GM19468 (cell line): Measurements from ENCODE around the gene RPGR.

Experiments
- ATAC-seq: cut with Tn5 transposase; IDR thresholded peaks from one replicate; pipeline ENCODE4 v1.9.1; 2021; ENCODE audit warnings: mild to moderate bottlenecking, moderate library complexity, moderate number of reproducible peaks; ENCODE audit not compliant: unreplicated experiment; ENCODE audit errors: extremely low read depth

The RPGR gene

GRCh38 chrX:38327007-38327774, at the start of gene RPGR:
Gene RPGR, minus strand, starts transcription at chrX:38327509. Its CDS starts 142 bp downstream, at chrX:38327367.
- peak; percentile 92 for ATAC-seq

DNA sequence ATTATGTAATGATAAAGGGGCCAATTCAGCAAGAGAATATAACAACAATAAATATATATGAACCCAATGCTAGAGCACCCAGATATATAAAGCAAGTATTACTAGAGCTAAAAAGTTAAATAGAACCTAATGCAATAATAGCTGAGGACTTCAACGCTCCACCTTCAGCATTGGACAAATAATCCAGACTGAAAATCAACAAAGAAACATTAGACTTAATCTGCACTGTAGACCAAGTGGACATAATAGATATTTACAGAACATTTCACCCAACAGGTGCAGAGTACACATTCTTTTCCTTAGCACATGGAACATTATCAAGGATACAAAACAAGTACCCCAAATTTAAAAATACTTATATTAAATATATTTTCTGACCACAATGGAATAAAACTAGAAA, 49.4 kb upstream of the RPGR start:
- ATAC-seq = no peak

DNA sequence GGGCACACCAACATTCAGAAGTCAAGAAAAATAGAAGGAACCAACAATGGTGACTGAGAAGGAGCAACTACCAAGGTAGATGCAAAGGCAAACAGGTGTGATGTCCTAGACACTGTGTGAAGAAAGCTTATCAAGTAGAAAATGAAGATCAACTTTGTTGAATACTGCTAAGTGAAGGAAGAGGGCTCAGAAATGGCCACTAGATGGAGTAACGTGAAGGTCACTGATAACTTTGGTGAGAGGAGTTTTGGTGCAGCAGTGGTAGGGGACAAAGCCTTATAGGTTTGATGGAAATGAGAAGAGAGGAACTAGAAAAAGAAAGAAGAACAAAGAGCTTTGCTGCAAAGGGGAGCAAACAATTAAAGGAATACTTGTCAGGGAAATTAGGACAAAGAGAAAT, 48.6 kb upstream of the RPGR start:
- ATAC-seq = no peak

GRCh38 chrX:38374431-38374830, 47.1 kb upstream of the RPGR start:
- ATAC-seq = no peak

- ATAC-seq = no peak
Measured at GRCh38 chrX:38371641-38372040, 44.3 kb upstream of the RPGR start.

- no peak for ATAC-seq
Measured at GRCh38 chrX:38368774-38369173, 41.5 kb upstream of the RPGR start.

- ATAC-seq = no peak
Measured at GRCh38 chrX:38365954-38366353, 38.6 kb upstream of the RPGR start.

DNA sequence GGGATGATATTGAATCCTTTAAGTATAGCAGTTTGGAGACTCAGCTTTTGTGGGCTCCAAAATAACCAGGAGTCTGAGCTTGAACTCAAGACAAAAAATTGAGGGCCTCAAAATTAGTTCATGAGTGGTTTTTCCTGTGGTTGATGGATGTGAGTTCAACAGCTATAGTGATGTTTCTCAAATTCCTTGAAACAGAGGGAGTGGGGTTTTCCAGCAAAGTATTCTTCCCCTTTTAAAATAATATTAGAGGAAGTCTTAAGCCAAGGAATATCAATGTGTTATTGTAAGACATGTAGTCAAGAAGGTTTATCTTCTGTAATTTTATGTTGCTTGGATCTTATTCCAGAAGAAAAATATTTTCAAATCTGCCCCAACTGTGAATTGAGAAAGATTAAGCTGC, 35.7 kb upstream of the RPGR start:
- ATAC-seq = no peak

DNA sequence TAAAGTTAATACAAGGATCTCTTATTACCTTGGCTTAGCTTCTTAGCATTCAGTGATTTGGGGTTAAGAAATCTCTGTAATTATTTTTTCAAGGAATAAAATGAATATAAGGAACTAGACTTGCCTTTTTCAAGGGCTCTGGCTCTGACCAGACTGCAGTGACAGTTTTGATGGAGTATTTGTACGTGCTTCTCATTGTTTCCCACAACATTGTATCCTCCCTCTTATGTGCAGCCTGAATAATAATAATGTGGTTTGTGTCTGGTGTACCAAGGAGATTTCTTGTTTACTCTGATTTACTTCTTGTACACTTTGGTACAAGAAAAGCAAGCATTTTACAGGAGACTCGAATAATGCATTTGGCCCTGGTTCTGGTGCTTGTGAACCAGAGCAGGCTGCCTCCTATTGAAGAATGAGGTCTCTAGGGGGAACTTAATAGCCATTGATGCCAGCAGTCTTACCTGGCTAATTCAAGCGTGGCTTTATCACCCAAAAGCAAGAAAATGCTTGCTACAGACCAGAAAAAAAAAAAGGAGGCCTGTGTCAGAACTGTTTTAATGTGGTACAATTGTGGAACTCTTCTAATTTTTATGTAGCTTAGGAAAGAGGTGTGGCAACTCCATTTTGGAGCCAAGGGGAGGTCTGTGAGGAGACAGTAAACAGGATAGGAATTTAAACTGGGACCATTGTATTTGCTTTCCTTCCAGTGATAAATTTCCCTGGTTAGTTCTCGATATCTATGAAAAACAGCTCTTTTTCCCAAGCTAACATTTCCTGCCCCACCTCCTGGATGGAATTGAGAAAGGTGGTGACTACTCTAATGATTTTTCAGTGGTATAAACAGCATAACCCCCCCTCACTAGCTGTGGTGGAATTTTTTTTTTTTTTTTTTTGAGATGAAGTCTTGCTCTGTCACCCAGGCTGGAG, 30.7 kb upstream of the RPGR start:
- ATAC-seq = no peak

DNA sequence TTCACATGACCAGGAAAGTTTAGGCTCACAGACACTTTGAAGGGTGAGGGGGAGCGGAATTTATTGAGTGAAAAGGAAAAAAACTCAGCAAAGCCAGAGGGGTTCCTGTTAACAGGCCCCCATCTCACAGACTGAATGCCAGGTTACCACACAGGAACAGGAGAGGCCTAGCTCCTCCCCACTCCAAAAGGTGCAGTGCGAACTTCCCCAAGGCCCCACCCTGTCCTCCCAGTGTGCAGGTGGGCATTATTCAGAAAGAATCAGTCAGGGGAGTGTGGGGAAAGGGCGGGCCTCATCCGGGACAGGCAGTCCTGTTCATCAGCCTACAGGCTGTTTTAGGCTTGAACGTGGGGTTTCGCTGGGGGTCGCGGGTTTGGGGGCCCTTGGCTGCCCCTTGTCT, 29.1 kb upstream of the RPGR start:
- ATAC-seq = no peak

- ATAC-seq = no peak
Measured at GRCh38 chrX:38352362-38352761, 25.1 kb upstream of the RPGR start, which contains the start of gene OTC. Gene OTC, plus strand, starts transcription at chrX:38352604. Its CDS starts 93 bp downstream, at chrX:38352697.

DNA sequence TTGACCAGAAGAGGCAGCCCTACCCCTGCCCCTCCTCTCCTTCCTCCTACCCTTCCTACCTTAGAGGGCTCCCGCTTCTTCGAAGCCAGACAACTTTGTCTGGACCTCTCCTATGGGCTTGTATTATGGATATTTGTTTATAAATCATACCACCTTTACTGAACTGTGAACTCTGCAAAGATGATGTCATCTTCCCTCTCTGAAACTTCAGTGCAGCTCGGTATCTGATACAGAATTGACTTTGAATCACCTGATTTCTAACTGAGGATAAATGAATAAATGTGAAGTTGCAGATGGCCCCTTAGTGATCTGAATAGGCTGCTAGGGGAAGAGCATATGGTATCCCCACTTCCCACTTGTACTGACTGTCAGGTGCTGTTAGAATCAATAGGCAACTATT, 24.0 kb upstream of the RPGR start:
- ATAC-seq = no peak

DNA sequence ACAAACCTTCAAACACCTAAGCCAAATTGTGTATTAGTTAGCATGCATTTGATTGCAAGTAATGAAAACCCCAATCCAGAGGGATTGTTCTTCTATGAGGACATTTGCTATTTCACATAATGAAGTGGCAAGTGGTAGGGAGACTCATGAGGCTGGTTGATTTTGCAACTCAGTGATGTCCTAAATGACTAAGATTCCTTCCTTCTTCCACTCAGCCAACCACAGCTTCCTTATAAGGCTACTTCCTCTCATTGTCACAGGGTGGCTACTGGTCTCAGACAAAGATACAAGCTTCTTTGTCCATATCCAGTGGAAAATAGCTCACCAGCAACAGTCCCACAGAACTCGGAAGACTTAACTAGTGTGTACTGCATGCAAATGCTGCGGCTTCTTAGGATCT, 19.8 kb upstream of the RPGR start:
- no peak for ATAC-seq

DNA sequence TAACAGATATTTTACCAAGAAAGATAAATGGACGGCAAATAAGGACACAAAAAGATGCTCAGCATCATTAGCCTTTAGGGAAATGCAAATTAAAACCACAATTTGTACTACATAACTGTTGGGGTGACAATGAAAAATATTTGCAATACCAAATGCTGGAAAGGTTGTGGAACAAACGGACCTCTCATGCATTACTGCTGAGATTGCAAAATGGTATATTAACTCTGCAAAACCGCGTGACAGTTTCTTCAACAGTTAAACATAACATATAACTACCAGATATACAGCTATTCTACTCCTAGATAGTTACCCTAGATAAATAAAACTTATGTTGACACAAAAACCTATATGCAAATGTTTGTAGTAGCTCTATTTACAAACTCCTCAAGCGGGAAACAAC, 18.8 kb upstream of the RPGR start:
- no peak for ATAC-seq

- no peak for ATAC-seq
Measured at GRCh38 chrX:38342853-38343778, 15.8 kb upstream of the RPGR start.

- no peak for ATAC-seq
Measured at GRCh38 chrX:38341442-38341841, 14.1 kb upstream of the RPGR start.

DNA sequence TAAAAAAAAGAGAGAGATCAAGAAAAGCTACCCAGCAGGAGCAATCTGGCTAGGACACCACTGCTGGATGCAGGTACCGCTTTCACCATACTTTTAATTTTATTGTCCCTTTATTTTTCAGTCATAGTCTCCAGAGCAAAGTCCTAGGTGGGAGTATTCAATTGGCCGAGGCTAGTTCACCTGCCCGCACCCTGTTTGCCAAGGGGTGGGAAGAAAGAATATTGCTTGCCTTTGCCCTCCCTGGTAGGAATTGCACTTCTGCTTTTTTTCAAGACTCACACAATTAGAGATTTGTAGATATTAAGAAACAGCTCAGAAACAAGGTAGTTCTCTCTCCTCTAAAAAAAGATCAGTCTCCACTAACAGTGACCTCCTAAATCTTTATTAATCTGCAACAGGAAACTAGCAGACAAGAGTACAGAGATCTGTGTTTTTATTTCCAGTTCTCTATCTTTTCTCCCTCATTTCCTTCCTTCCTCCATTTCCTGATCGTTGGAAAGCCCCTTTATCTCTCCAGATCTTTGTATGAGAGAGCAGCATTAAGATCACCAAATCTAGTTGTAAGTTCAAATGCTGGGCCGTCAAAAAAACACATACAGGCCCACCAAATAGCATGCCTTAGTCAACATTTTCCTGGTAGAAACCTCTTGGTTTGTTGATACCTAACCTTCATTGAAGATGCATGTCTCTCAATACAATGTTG, 9.4 kb upstream of the RPGR start:
- no peak for ATAC-seq

- ATAC-seq = no peak
Measured at GRCh38 chrX:38335382-38335781, 8.1 kb upstream of the RPGR start.

- ATAC-seq = no peak
Measured at GRCh38 chrX:38332505-38332904, 5.2 kb upstream of the RPGR start.

DNA sequence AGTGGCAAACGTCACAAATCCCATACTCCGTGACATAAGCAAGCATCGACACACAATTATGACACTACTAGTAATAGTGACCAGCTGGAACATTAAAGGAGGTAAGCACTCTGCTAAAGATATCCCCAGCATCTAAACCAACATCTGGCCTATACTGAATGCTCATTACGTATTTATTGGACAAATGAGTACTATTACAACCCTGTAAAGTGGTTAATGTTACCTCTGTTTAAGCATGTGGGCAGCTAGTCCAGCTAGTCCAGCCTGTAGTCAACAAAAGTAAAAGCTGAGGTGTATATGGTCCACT, 419 bp upstream of the RPGR start:
- no peak for ATAC-seq
